ENCODE data around the gene CD274. TPM values are rescaled to one million over a fixed set of nuclear protein-coding genes. Genes with fewer than 3 reads are reported as not detected.
"Not testable (repeated sequence)": the region's sequence is repeated elsewhere in the genome, so short reads cannot be mapped to it uniquely, and the experiment has no call there.

The CD274 gene
- total RNA-seq, 2 experiments from 2014 or later = 25.0 to 30.1 TPM

DNA sequence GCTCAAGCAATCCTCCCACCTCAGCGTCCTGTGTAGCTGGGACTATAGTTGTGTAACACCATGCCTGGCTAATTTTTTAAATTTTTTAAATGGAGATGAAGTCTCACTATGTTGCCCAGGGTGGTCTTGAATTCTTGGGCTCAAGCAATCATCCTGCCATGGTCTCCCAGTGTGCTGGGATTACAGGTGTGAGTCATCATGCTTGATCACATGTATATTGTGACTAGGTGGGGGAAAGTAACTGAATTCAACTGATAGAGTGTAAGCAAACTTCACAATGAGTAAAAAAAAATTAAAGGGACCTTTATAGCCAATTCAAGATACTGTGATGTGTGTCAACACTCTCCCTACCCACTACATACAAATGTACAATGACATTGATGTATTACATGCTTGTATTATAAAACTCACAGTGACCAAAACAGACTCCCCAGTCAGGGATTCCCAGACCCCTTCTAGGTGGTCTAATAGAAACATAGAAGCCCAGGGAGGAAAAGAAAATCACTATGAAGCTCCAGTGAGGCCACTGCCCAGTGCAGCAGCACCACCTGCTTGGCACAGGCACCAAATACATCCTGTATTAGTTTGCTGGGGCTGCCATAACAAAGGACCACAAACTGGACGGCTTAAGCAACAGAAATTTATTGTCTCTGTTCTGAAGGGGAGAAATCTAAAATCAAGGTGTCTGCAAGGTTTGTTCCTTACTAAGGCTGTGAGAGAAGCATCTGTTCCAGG lies 21.4 kb upstream of the CD274 start:
- ChIA-PET CTCF (interaction anchor here (1.1 kb wide), 1 partner anchor 157 kb away, joined by 4 read pairs; no protein-coding TSS in a partner anchor), POLR2A (no interaction called here)
- H3K27me3 Mint-ChIP-seq = no peaks in the 10 kb centered on the region
- peaks cover 11% of the 10 kb centered on the region for H3K4me1 Mint-ChIP-seq
- no peak overlapping the region for H3K27ac Mint-ChIP-seq
- intact Hi-C loops (cut with DNase I, micrococcal nuclease) = loop anchor here (5.0 to 10.0 kb wide), 4 partner anchors 92 to 672 kb away; partner anchors contain the start of genes RLN1 (in 1 of the 2) and RLN2 (in 1 of the 2)
- H3K9me3 Mint-ChIP-seq (ENCODE audit: low read depth) = no peaks in the 10 kb centered on the region
- H3K36me3 Mint-ChIP-seq (ENCODE audit: low read depth) = peaks cover 27% of the 10 kb centered on the region
- ATAC-seq (no peak), DNase-seq (no peak)
- H3K4me3 Mint-ChIP-seq = no peak overlapping the region

DNA sequence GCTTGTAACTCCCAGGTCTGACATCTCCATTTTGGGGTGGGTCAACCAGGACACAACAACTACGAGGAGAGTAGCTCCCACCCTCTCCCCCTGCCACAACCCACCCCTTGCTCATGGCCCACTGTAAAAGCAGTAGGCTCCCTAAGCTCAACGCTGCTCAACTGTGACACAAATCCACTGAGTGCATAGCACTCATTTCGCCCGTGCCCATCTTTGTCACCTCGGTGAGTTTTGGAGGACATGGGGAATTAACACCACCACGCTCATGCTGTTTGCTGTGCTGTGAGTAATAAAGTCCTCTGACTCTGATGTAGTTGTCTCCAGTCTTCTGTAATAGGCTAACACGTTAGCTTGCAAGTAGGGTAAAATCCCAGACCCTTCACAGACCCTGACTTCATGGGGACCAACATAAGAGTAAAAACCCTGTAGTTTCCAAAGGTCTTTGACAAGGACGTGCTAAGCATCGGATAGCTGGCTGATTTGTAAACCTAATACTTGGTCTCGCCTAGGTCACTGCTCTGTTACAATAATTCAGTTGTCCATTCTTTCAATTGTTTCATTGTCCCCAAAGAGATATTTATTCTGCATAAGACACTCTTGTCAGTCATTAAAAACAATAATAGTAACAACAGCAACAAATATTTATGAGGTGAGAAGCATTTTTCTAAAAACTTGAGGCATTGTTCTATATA lies 20.3 kb upstream of the CD274 start:
- CTCF ChIA-PET = interaction anchor here (0.7 to 1.1 kb wide), 2 partner anchors 156 to 158 kb away, joined by 3 to 4 read pairs; no protein-coding TSS in a partner anchor
- DNase-seq (no peak), ATAC-seq (no peak)
- Mint-ChIP-seq H3K36me3 (ENCODE audit: low read depth) (peaks cover 32% of the 10 kb centered on the region), H3K4me1 (peaks cover 11% of the 10 kb centered on the region), H3K27ac (no peak overlapping the region), H3K27me3 (no peaks in the 10 kb centered on the region), H3K9me3 (ENCODE audit: low read depth) (no peaks in the 10 kb centered on the region), H3K4me3 (no peak overlapping the region)
- POLR2A ChIA-PET = no interaction called here
- intact Hi-C loops (cut with DNase I, micrococcal nuclease) = loop anchor here (5.0 to 10.0 kb wide), 4 partner anchors 93 to 673 kb away; partner anchors contain the start of genes RLN1 (in 1 of the 2) and RLN2 (in 1 of the 2)

- Mint-ChIP-seq H3K4me3 (no peak overlapping the region), H3K4me1 (peaks cover 18% of the 10 kb centered on the region), H3K9me3 (ENCODE audit: low read depth) (no peaks in the 10 kb centered on the region), H3K27me3 (no peaks in the 10 kb centered on the region), H3K27ac (no peak overlapping the region), H3K36me3 (ENCODE audit: low read depth) (peaks cover 40% of the 10 kb centered on the region)
- DNase-seq = no peak
- ChIA-PET POLR2A (no interaction called here), CTCF (interaction anchor here (2.3 kb wide), 1 partner anchor 245 kb away, joined by 8 read pairs; no protein-coding TSS in a partner anchor)
- intact Hi-C loops (cut with DNase I, micrococcal nuclease) = no loop called here
- ATAC-seq = no peak
These were observed 19.4 kb upstream of the CD274 start for GRCh38 chr9:5430912-5431311.

- H3K4me1 Mint-ChIP-seq = peaks cover 31% of the 10 kb centered on the region
- H3K4me3 Mint-ChIP-seq; POLR2A ChIA-PET; ATAC-seq; H3K9me3 Mint-ChIP-seq (ENCODE audit: low read depth); DNase-seq; intact Hi-C loops (cut with DNase I, micrococcal nuclease); H3K27ac Mint-ChIP-seq; H3K27me3 Mint-ChIP-seq: not testable (repeated sequence)
- peaks cover 52% of the 10 kb centered on the region for H3K36me3 Mint-ChIP-seq (ENCODE audit: low read depth)
- CTCF ChIA-PET = interaction anchor here (0.7 to 2.3 kb wide), 2 partner anchors 157 to 246 kb away, joined by 3 to 8 read pairs; no protein-coding TSS in a partner anchor
These were observed 17.5 kb upstream of the CD274 start for GRCh38 chr9:5432890-5433289.

DNA sequence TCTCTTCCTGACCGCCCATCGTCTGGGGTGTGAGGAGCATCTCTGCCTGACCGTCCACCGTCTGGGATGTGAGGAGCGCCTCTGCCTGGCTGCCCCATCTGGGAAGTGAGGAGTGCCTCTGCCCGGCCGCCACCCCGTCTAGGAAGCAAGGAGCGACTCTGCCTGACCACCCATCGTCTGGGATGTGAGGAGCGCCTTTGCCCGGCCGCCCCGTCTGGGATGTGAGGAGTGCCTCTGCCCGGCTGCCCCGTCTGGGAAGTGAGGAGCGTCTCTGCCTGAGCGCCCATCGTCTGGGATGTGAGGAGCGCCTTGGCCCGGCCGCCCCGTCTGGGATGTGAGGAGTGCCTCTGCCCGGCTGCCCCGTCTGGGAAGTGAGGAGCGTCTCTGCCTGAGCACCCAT lies 17.0 kb upstream of the CD274 start:
- H3K36me3 Mint-ChIP-seq (ENCODE audit: low read depth) = peaks cover 52% of the 10 kb centered on the region
- CTCF ChIA-PET; POLR2A ChIA-PET; intact Hi-C loops (cut with DNase I, micrococcal nuclease); H3K27ac Mint-ChIP-seq; DNase-seq; ATAC-seq; H3K4me3 Mint-ChIP-seq; H3K27me3 Mint-ChIP-seq; H3K9me3 Mint-ChIP-seq (ENCODE audit: low read depth): not testable (repeated sequence)
- H3K4me1 Mint-ChIP-seq = peaks cover 32% of the 10 kb centered on the region

DNA sequence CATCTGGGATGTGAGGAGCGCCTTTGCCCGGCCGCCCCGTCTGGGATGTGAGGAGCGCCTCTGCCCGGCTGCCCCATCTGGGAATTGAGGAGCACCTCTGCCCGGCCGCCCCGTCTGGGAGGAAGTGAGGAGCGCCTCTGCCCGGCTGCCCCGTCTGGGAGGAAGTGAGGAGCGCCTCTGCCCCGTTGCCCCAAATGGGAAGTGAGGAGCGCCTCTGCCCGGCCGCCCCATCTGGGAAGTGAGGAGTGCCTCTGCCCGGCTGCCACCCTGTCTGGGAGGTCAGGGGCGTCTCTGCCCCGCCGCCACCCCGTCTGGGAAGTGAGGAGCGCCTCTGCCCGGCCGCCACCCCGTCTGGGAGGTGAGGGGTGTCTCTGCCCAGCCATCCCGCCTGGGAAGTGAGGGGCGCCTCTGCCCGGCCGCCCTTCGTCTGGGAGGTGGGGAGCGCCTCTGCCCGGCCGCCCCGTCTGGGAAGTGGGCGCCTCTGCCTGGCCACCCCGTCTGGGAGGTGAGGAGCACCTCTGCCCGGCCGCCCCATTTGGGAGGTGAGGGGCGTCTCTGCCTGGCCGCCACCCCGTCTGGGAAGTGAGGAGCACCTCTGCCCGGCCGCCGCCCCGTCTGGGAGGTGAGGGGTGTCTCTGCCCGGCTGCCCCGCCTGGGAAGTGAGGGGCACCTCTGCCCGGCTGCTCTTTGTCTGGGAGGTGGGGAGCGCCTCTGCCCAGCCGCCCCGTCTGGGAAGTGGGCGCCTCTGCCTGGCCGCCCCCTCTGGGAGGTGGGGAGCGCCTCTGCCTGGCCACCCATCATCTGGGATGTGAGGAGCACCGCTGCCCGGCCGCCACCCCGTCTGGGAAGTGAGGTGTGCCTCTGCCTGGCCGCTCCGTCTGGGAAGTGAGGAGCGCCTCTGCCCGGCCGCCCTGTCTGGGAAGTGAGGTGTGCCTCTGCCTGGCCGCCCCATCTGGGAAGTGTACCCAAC lies 16.2 kb upstream of the CD274 start:
- intact Hi-C loops (cut with DNase I, micrococcal nuclease); ATAC-seq; H3K9me3 Mint-ChIP-seq (ENCODE audit: low read depth); DNase-seq; CTCF ChIA-PET; POLR2A ChIA-PET; H3K27me3 Mint-ChIP-seq; H3K27ac Mint-ChIP-seq; H3K4me3 Mint-ChIP-seq: not testable (repeated sequence)
- Mint-ChIP-seq H3K36me3 (ENCODE audit: low read depth) (peaks cover 52% of the 10 kb centered on the region), H3K4me1 (peaks cover 35% of the 10 kb centered on the region)

- H3K36me3 Mint-ChIP-seq (ENCODE audit: low read depth) = peaks cover 41% of the 10 kb centered on the region
- POLR2A ChIA-PET = no interaction called here
These were observed 14.4 kb upstream of the CD274 start for GRCh38 chr9:5435912-5436311.

GRCh38 chr9:5436441-5436840 lies 13.9 kb upstream of the CD274 start:
- Mint-ChIP-seq H3K4me3 (peak overlapping the region; percentile 85), H3K9me3 (ENCODE audit: low read depth) (no peaks in the 10 kb centered on the region), H3K36me3 (ENCODE audit: low read depth) (peaks cover 41% of the 10 kb centered on the region), H3K27me3 (no peaks in the 10 kb centered on the region), H3K27ac (peak overlapping the region; percentile 99), H3K4me1 (peaks cover 50% of the 10 kb centered on the region)
- DNase-seq (no peak), ATAC-seq (no peak)
- ChIA-PET POLR2A (no interaction called here), CTCF (interaction anchor here (1.8 to 5.2 kb wide), 3 partner anchors 12 to 159 kb away, joined by 5 to 48 read pairs (median 8); partner anchors contain the start of gene CD274)
- intact Hi-C loops (cut with DNase I, micrococcal nuclease) = loop anchor here (2.0 to 5.0 kb wide), 8 partner anchors 396 to 1909 kb away; partner anchors contain the start of genes AK3 (in 1 of the 2), ERMP1 (in 1 of the 2), JAK2 (in 1 of the 2) and RCL1 (in 1 of the 2)

More at GRCh38 chr9:5435912-5436311, 14.4 kb upstream of the CD274 start:
- Mint-ChIP-seq H3K27ac (peak overlapping the region; percentile 99), H3K4me1 (peaks cover 46% of the 10 kb centered on the region), H3K9me3 (ENCODE audit: low read depth) (no peaks in the 10 kb centered on the region), H3K4me3 (peak overlapping the region; percentile 85), H3K27me3 (no peaks in the 10 kb centered on the region)
- intact Hi-C loops (cut with DNase I, micrococcal nuclease) = loop anchor here (2.0 to 5.0 kb wide), 8 partner anchors 396 to 1909 kb away; partner anchors contain the start of genes AK3 (in 1 of the 2), ERMP1 (in 1 of the 2), JAK2 (in 1 of the 2) and RCL1 (in 1 of the 2)
- DNase-seq = no peak
- no peak for ATAC-seq
- CTCF ChIA-PET = interaction anchor here (0.8 kb wide), 1 partner anchor 676 kb away, joined by 4 read pairs; no protein-coding TSS in a partner anchor

GRCh38 chr9:5437254-5438216 lies 12.8 kb upstream of the CD274 start, which contains the start of gene PLGRKT:
Gene PLGRKT, minus strand, starts transcription at chr9:5437925. Its CDS starts 5,948 bp downstream, at chr9:5431977.
- peak; percentile 90 for ATAC-seq
- Mint-ChIP-seq H3K4me3 (peak within 1 kb of the TSS; percentile 85), H3K27ac (peak within 1 kb of the TSS; percentile 99), H3K9me3 (ENCODE audit: low read depth) (no peaks in the 10 kb centered on the region), H3K4me1 (peaks cover 55% of the 10 kb centered on the region), H3K36me3 (ENCODE audit: low read depth) (peaks cover 31% of the 10 kb centered on the region), H3K27me3 (no peaks in the 10 kb centered on the region)
- CTCF ChIA-PET = interaction anchor here (0.6 to 5.2 kb wide), 10 partner anchors 11 to 415 kb away, joined by 3 to 48 read pairs (median 4); partner anchors contain the start of gene CD274
- intact Hi-C loops (cut with DNase I, micrococcal nuclease) = loop anchor here (1.0 to 5.0 kb wide), 17 partner anchors 9 to 1910 kb away; partner anchors contain the start of genes AK3 (in 1 of the 2), CD274 (in 1 of the 2), ERMP1 (in 1 of the 2) and JAK2 (in 1 of the 2)
- POLR2A ChIA-PET = interaction anchor here (1.1 to 4.0 kb wide), 6 partner anchors 13 to 190 kb away, joined by 3 to 23 read pairs (median 4); partner anchors contain the start of gene CD274
- peak; percentile 95 for DNase-seq
